ENCODE results near the gene SPOCK2.

SPOCK2 gene

GRCh38 chr10:72093450-72093849 is 5.1 kb upstream of the SPOCK2 start:
- Histone ChIP-seq H3K27me3 (ENCODE audit: control insufficient read depth, insufficient read depth, low read length) (peaks cover 9% of the 10 kb centered on the region), H3K9ac (ENCODE audit: low read length) (no peak overlapping the region), H3K27ac (ENCODE audit: low read depth, low read length) (no peak overlapping the region), H3K4me3 (ENCODE audit: low read length) (no peak overlapping the region), H3K4me1 (ENCODE audit: control insufficient read depth, insufficient read depth, low read length) (no peaks in the 10 kb centered on the region), H3K36me3 (ENCODE audit: control insufficient read depth, insufficient read depth, low read length) (no peaks in the 10 kb centered on the region)

DNA sequence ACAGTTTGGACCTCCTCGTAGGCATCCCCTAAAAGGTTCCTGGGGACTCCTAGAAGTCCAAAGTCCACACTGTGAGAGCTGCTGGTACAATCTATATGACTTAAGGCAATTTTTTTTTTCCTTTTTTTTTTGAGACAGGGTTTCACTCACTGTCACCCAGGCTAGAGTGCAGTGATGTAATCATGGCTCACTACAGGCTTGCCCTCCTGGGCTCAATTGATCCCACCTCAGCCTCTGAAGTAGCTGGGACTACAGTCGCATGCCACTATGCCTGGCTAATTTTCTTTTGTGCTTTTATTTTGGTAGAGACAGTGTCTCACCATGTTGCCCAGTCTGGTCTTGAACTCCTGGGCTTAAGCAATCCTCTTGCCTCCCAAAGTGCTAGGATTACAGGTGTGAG is 4.6 kb upstream of the SPOCK2 start:
- H3K27me3 ChIP-seq (ENCODE audit: control insufficient read depth, insufficient read depth, low read length), result peaks cover 14% of the 10 kb centered on the region
- H3K4me1 ChIP-seq (ENCODE audit: control insufficient read depth, insufficient read depth, low read length), result no peaks in the 10 kb centered on the region
- no peaks in the 10 kb centered on the region for H3K36me3 ChIP-seq (ENCODE audit: control insufficient read depth, insufficient read depth, low read length)
- no peak overlapping the region for H3K27ac ChIP-seq (ENCODE audit: low read depth, low read length)
- no peak overlapping the region for H3K4me3 ChIP-seq (ENCODE audit: low read length)
- no peak overlapping the region for H3K9ac ChIP-seq (ENCODE audit: low read length)

- no peaks in the 10 kb centered on the region for H3K4me1 ChIP-seq (ENCODE audit: control insufficient read depth, insufficient read depth, low read length)
- no peak overlapping the region for H3K27ac ChIP-seq (ENCODE audit: low read depth, low read length)
- H3K4me3 ChIP-seq (ENCODE audit: low read length), result no peak overlapping the region
- peaks cover 15% of the 10 kb centered on the region for H3K27me3 ChIP-seq (ENCODE audit: control insufficient read depth, insufficient read depth, low read length)
- H3K9ac ChIP-seq (ENCODE audit: low read length), result no peak overlapping the region
- no peaks in the 10 kb centered on the region for H3K36me3 ChIP-seq (ENCODE audit: control insufficient read depth, insufficient read depth, low read length)
Measured at GRCh38 chr10:72092171-72092924, 4.0 kb upstream of the SPOCK2 start.

- no peaks in the 10 kb centered on the region for H3K36me3 ChIP-seq (ENCODE audit: control insufficient read depth, insufficient read depth, low read length)
- H3K4me1 ChIP-seq (ENCODE audit: control insufficient read depth, insufficient read depth, low read length), result no peaks in the 10 kb centered on the region
- no peak overlapping the region for H3K4me3 ChIP-seq (ENCODE audit: low read length)
- peaks cover 15% of the 10 kb centered on the region for H3K27me3 ChIP-seq (ENCODE audit: control insufficient read depth, insufficient read depth, low read length)
- H3K9ac ChIP-seq (ENCODE audit: low read length), result no peak overlapping the region
- H3K27ac ChIP-seq (ENCODE audit: low read depth, low read length), result no peak overlapping the region
Measured at GRCh38 chr10:72090326-72090725, 2.0 kb upstream of the SPOCK2 start.

DNA sequence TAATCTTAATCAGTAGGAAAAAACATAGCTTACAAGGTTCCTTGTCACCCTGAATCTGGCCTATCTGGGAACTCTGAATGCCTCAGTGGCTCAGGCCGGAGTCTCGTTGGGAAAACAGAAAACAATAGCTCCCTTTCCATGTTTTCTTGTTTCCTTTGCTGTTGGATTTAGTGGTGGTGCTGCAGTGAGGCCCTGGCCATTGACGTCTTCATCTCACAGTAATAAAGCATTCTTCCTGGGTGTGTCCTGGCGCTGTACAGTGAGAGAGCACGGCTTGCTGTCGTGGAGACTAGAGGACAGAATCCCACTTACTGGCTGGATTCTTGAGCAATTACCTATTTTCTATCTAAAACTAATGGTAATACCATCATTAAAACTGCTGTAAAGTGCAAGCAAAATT is 1.3 kb upstream of the SPOCK2 start:
- H3K27ac ChIP-seq (ENCODE audit: low read depth, low read length), result no peak overlapping the region
- H3K4me1 ChIP-seq (ENCODE audit: control insufficient read depth, insufficient read depth, low read length), result no peaks in the 10 kb centered on the region
- no peaks in the 10 kb centered on the region for H3K36me3 ChIP-seq (ENCODE audit: control insufficient read depth, insufficient read depth, low read length)
- H3K27me3 ChIP-seq (ENCODE audit: control insufficient read depth, insufficient read depth, low read length), result peaks cover 15% of the 10 kb centered on the region
- no peak overlapping the region for H3K4me3 ChIP-seq (ENCODE audit: low read length)
- no peak overlapping the region for H3K9ac ChIP-seq (ENCODE audit: low read length)

GRCh38 chr10:72088889-72089575 is 681 bp upstream of the SPOCK2 start:
- Histone ChIP-seq H3K4me1 (ENCODE audit: control insufficient read depth, insufficient read depth, low read length) (no peaks in the 10 kb centered on the region), H3K36me3 (ENCODE audit: control insufficient read depth, insufficient read depth, low read length) (no peaks in the 10 kb centered on the region), H3K27me3 (ENCODE audit: control insufficient read depth, insufficient read depth, low read length) (peaks cover 15% of the 10 kb centered on the region), H3K4me3 (ENCODE audit: low read length) (peak overlapping the region; percentile 1), H3K27ac (ENCODE audit: low read depth, low read length) (no peak overlapping the region), H3K9ac (ENCODE audit: low read length) (no peak overlapping the region)

- Histone ChIP-seq H3K27me3 (ENCODE audit: control insufficient read depth, insufficient read depth, low read length) (peaks cover 15% of the 10 kb centered on the region), H3K9ac (ENCODE audit: low read length) (no peak overlapping the region), H3K4me3 (ENCODE audit: low read length) (peak overlapping the region; percentile 67), H3K36me3 (ENCODE audit: control insufficient read depth, insufficient read depth, low read length) (no peaks in the 10 kb centered on the region), H3K4me1 (ENCODE audit: control insufficient read depth, insufficient read depth, low read length) (no peaks in the 10 kb centered on the region), H3K27ac (ENCODE audit: low read depth, low read length) (no peak overlapping the region)
Measured at GRCh38 chr10:72087392-72087968, 871 bp downstream of the SPOCK2 start.

DNA sequence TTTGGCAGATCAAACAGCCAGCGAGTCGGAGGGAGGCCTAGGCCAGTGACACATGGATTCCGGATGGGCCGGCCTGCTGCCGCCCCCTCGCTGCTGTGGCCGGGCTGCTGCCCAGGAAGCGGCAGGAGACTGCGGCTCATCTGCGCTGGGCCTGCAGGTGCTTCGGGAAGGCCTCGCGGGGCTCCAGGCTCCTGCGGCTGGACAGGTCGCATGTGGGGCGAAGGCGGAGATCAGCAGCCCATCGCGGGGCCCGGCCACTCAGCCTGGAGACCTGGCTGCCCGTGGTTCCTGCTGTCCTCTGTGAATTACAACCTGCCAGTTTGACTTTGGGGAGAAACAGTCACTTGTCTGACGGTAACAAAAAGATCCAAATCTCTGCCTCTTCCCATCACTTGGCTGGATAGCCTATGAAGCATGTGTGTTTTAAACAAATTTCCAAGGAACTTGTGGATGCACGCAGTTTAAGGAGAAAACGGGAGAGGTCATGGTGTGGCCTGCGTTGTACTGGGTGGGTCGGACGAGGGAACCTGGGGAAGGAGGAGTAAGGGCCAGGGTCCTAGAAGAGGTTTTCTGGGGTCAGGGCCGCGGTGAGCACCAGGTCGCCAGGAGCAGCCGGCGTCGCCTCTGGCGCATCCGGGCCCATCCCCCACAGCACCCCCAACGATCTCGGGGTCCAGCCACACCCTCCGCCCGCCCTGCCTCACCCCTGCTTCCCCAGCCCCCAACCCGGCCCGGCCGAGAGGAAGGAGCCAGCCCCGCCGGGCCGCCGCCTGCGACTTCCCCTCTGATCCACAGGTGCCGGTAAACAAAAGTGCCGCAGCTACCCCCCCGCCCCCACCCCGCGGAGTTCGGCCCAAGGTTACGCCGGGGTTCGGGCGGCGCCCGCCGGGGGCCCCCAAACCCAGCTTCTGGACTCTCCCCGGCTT is 1.6 kb downstream of the SPOCK2 start:
- no peak overlapping the region for H3K27ac ChIP-seq (ENCODE audit: low read depth, low read length)
- no peaks in the 10 kb centered on the region for H3K4me1 ChIP-seq (ENCODE audit: control insufficient read depth, insufficient read depth, low read length)
- no peak overlapping the region for H3K9ac ChIP-seq (ENCODE audit: low read length)
- H3K27me3 ChIP-seq (ENCODE audit: control insufficient read depth, insufficient read depth, low read length), result peaks cover 15% of the 10 kb centered on the region
- H3K4me3 ChIP-seq (ENCODE audit: low read length), result peak overlapping the region; percentile 61
- no peaks in the 10 kb centered on the region for H3K36me3 ChIP-seq (ENCODE audit: control insufficient read depth, insufficient read depth, low read length)

- H3K4me3 ChIP-seq (ENCODE audit: low read length), result peak overlapping the region; percentile 13
- no peaks in the 10 kb centered on the region for H3K36me3 ChIP-seq (ENCODE audit: control insufficient read depth, insufficient read depth, low read length)
- peaks cover 15% of the 10 kb centered on the region for H3K27me3 ChIP-seq (ENCODE audit: control insufficient read depth, insufficient read depth, low read length)
- H3K4me1 ChIP-seq (ENCODE audit: control insufficient read depth, insufficient read depth, low read length), result no peaks in the 10 kb centered on the region
- H3K27ac ChIP-seq (ENCODE audit: low read depth, low read length), result no peak overlapping the region
- no peak overlapping the region for H3K9ac ChIP-seq (ENCODE audit: low read length)
Measured at GRCh38 chr10:72085864-72086465, 2.4 kb downstream of the SPOCK2 start.

- Histone ChIP-seq H3K27me3 (ENCODE audit: control insufficient read depth, insufficient read depth, low read length) (peaks cover 12% of the 10 kb centered on the region), H3K27ac (ENCODE audit: low read depth, low read length) (no peak overlapping the region), H3K4me3 (ENCODE audit: low read length) (no peak overlapping the region), H3K36me3 (ENCODE audit: control insufficient read depth, insufficient read depth, low read length) (no peaks in the 10 kb centered on the region), H3K4me1 (ENCODE audit: control insufficient read depth, insufficient read depth, low read length) (no peaks in the 10 kb centered on the region), H3K9ac (ENCODE audit: low read length) (no peak overlapping the region)
Measured at GRCh38 chr10:72085166-72085565, 3.2 kb downstream of the SPOCK2 start.

DNA sequence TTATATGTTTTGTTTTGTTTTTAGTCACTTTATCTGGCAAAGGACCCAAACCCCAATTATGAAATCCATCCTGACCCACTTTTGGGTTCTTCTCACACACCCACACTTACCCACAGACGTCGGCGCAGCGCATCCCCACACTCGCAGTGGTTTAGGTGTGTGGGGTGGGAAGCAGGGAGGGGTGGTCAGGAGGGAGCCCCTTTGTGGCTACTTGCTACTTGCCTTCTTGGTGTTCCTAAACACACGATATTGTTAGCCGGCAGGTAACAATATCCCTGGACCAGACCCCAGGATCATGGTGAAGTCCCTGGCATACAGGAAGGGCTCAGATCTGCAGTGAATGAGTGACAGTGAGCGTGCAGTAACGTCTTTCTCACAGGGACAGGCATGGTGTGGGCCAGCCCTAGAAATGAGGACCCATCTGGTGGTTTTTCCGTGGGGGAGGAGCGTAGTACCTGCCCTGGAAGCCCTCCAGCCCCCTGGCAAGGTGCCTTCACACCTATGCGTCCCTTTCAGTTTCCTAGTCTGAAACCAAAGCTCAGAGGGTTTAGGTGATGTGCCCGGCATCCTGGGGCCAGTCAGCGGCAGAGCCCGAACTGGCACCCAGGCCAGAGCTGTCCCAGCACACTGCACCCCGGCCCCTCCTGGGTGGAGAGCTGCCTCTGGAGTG is 4.4 kb downstream of the SPOCK2 start:
- Histone ChIP-seq H3K27me3 (ENCODE audit: control insufficient read depth, insufficient read depth, low read length) (peaks cover 10% of the 10 kb centered on the region), H3K36me3 (ENCODE audit: control insufficient read depth, insufficient read depth, low read length) (no peaks in the 10 kb centered on the region), H3K4me1 (ENCODE audit: control insufficient read depth, insufficient read depth, low read length) (no peaks in the 10 kb centered on the region), H3K9ac (ENCODE audit: low read length) (no peak overlapping the region), H3K4me3 (ENCODE audit: low read length) (no peak overlapping the region), H3K27ac (ENCODE audit: low read depth, low read length) (no peak overlapping the region)

Measured in rectal smooth muscle tissue (tissue), 1 donor.